Neural crest cell (in vitro differentiated cells): Measurements from ENCODE around the gene NUDCD3. TPM values are rescaled to one million over a fixed set of nuclear protein-coding genes. Genes with fewer than 3 reads are reported as not detected.

Experiments used
- DNase-seq: peaks from one replicate; pipeline ENCODE4 v3.0.0; 2021; ENCODE audit warnings: low read depth, mixed read lengths, low spot score
- H3K27ac Mint-ChIP-seq: one replicate; pipeline ENCODE4 v1.8.0; 2021; ENCODE audit warnings: mild to moderate bottlenecking, mixed read lengths; ENCODE audit not compliant: unreplicated experiment
- H3K27me3 Mint-ChIP-seq: 2 replicates; pipeline ENCODE4 v1.8.0; 2021; ENCODE audit warnings: low read depth, mild to moderate bottlenecking, mixed read lengths
- H3K36me3 Mint-ChIP-seq: 2 replicates; pipeline ENCODE4 v1.8.0; 2021; ENCODE audit warnings: low read depth, mild to moderate bottlenecking, mixed read lengths
- H3K4me1 Mint-ChIP-seq: 2 replicates; pipeline ENCODE4 v1.8.0; 2021; ENCODE audit warnings: mixed read lengths
- H3K4me3 Mint-ChIP-seq: one replicate; pipeline ENCODE4 v1.8.0; 2021; ENCODE audit warnings: mild to moderate bottlenecking, mixed read lengths
- H3K9me3 Mint-ChIP-seq: 2 replicates; pipeline ENCODE4 v1.8.0; 2021; ENCODE audit warnings: mixed read lengths
- total RNA-seq: library from RNA; stranded (reverse); gene quantifications from 2 replicates; pipeline ENCODE4 v1.2.1, GENCODE V29; 2021
- TF ChIP-seq, protein P1 (sequence below): fragments of 200-600 bp; sonication (generic); conservative IDR thresholded peaks from 2 replicates; pipeline ENCODE4 v1.5.0; 2021; ENCODE audit warnings: antibody characterized with exemption, mild to moderate bottlenecking

Gene NUDCD3
- total RNA-seq, 1 donor from 2014 or later = 93.2 TPM

DNA sequence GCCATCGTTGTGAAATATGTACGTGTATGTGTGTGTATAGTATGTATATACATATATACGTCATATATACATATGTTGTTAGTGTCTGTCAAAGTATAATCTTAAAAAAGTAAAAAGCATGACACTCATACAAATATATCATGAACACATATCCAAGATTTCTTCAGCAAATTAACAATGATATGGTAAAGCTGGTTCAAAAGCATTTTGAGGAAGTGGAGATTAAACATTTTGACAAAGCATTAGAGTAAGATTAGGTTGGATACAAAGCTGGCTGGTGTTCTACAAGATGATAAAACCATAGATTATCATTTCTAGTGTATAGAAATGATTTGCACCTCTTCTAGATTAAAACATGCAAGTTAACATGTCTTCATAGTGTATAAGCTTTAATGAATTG is 771 bp upstream of the NUDCD3 start:
- no peaks in the 10 kb centered on the region for H3K9me3 Mint-ChIP-seq
- TF ChIP-seq, protein P1, sequence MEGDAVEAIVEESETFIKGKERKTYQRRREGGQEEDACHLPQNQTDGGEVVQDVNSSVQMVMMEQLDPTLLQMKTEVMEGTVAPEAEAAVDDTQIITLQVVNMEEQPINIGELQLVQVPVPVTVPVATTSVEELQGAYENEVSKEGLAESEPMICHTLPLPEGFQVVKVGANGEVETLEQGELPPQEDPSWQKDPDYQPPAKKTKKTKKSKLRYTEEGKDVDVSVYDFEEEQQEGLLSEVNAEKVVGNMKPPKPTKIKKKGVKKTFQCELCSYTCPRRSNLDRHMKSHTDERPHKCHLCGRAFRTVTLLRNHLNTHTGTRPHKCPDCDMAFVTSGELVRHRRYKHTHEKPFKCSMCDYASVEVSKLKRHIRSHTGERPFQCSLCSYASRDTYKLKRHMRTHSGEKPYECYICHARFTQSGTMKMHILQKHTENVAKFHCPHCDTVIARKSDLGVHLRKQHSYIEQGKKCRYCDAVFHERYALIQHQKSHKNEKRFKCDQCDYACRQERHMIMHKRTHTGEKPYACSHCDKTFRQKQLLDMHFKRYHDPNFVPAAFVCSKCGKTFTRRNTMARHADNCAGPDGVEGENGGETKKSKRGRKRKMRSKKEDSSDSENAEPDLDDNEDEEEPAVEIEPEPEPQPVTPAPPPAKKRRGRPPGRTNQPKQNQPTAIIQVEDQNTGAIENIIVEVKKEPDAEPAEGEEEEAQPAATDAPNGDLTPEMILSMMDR = no peak

GRCh38 chr7:44489955-44490350 is 505 bp downstream of the NUDCD3 start:
- peak overlapping the region; percentile 89 for H3K4me3 Mint-ChIP-seq
- H3K27me3 Mint-ChIP-seq = peaks cover 10% of the 10 kb centered on the region
- H3K36me3 Mint-ChIP-seq = peaks cover 11% of the 10 kb centered on the region
- H3K27ac Mint-ChIP-seq = peak overlapping the region; percentile 93
- DNase-seq = peak; percentile 2
- peaks cover 38% of the 10 kb centered on the region for H3K4me1 Mint-ChIP-seq
- H3K9me3 Mint-ChIP-seq = no peaks in the 10 kb centered on the region
- TF ChIP-seq, protein P1 = no peak

More for the DNA sequence above, 771 bp upstream of the NUDCD3 start:
- Mint-ChIP-seq H3K27ac (peak overlapping the region; percentile 96), H3K4me3 (peak overlapping the region; percentile 89), H3K27me3 (peaks cover 19% of the 10 kb centered on the region), H3K36me3 (peaks cover 7% of the 10 kb centered on the region), H3K4me1 (peaks cover 34% of the 10 kb centered on the region)
- DNase-seq = no peak

- peaks cover 19% of the 10 kb centered on the region for H3K36me3 Mint-ChIP-seq
- TF ChIP-seq, protein P1 = no peak
Observed at GRCh38 chr7:44488955-44489354, 1.5 kb downstream of the NUDCD3 start.

DNA sequence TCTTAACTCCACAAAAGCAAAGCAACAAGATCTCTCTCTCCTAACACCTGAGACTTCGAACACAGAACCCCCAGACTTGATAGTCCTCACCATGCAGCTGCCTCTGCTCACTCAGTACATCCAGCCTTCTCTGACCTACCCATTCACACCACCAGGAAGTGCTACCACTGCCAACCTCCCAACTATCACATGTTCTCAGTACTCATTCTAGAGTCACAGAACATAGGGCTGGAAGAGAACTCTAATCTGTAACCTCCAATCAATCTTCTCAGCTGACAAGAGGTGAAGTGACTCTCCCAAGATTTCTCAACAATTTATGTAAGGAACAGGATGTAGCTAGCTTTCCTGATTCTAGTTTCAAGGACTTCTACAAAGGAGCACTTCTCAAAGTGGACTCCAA is 3.8 kb downstream of the NUDCD3 start:
- TF ChIP-seq, protein P1 = no peak
- peaks cover 39% of the 10 kb centered on the region for H3K36me3 Mint-ChIP-seq
- H3K4me1 Mint-ChIP-seq = peaks cover 38% of the 10 kb centered on the region
- no peak overlapping the region for H3K4me3 Mint-ChIP-seq
- peaks cover 11% of the 10 kb centered on the region for H3K9me3 Mint-ChIP-seq
- no peak overlapping the region for H3K27ac Mint-ChIP-seq
- DNase-seq = no peak
- peaks cover 3% of the 10 kb centered on the region for H3K27me3 Mint-ChIP-seq

More at GRCh38 chr7:44488955-44489354, 1.5 kb downstream of the NUDCD3 start:
- peaks cover 38% of the 10 kb centered on the region for H3K4me1 Mint-ChIP-seq
- no peak overlapping the region for H3K27ac Mint-ChIP-seq
- peak overlapping the region; percentile 89 for H3K4me3 Mint-ChIP-seq
- DNase-seq = no peak
- H3K27me3 Mint-ChIP-seq = peaks cover 3% of the 10 kb centered on the region
- H3K9me3 Mint-ChIP-seq = peaks cover under 1% of the 10 kb centered on the region

DNA sequence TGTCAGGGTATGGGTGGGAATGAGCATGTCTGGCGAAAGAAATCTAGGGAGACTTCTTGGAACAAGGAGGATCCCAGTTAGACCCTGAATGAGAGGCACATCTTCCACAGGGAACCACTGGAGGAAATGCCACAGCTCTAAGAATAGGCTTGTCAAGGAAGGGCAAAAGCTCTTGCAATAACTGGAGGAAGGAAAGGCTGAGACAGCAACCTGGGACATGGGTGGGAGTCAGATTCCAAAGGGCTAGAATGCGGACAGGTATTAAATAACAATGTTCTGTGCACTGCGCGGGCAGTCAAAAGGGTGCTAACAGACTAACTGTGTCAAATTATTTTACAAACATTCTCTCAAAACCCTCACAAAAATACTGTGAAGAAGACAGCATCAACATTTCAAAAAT is 4.5 kb downstream of the NUDCD3 start:
- DNase-seq = no peak
- Mint-ChIP-seq H3K9me3 (peaks cover 11% of the 10 kb centered on the region), H3K4me1 (peaks cover 34% of the 10 kb centered on the region), H3K4me3 (peak overlapping the region; percentile 41), H3K36me3 (peaks cover 43% of the 10 kb centered on the region), H3K27me3 (peaks cover 3% of the 10 kb centered on the region), H3K27ac (no peak overlapping the region)
- TF ChIP-seq, protein P1 = no peak
